ENCODE measurements around the gene ZFP92.
"Not testable (repeated sequence)": the region's sequence is repeated elsewhere in the genome, so short reads cannot be mapped to it uniquely, and the experiment has no call there.

Gene ZFP92

DNA sequence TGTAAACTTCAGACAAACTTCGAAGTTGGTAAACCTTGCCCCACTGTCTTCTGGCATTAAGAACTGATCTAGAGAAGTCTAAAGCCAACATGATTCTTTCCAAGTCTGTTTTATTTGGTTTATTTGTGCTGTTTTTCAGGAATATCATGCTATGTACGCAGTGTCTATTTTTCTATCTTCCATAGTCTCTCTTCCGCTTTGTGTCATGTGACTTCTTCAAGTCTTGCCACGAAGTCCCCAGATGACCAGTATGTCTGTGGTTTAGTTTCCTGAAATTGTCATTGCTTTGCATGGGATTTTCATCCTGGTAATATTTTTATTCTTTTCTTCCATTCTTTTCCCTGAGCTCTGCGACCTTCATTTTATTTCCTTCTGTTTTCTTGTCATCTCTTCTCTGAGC, 25.2 kb upstream of the ZFP92 start:
- DNase-seq (ENCODE audit: low read depth in 3 of 3, low spot score in 1 of 3), result no peak

DNA sequence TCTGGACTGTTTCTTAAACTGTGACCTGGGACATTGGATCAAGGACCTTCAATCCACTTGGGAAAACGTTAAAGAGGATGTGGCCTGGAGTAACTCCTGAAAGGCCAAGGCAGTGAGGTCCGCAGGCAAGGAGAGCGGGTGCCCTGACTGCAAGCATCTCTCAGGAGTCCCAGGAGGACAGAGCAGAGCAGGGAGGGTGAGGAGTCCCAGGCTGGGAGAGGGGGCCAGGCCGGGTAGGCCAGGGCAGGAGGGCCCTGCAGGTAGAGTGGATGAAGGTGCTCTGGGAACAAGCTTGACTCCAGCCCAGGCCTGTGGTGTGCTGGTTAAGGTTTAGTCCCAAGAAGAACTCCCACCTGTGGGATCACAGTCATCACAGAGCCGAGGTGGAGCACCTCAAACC, 23.9 kb upstream of the ZFP92 start:
- DNase-seq (ENCODE audit: low read depth in 3 of 3, low spot score in 1 of 3), result no peak

DNA sequence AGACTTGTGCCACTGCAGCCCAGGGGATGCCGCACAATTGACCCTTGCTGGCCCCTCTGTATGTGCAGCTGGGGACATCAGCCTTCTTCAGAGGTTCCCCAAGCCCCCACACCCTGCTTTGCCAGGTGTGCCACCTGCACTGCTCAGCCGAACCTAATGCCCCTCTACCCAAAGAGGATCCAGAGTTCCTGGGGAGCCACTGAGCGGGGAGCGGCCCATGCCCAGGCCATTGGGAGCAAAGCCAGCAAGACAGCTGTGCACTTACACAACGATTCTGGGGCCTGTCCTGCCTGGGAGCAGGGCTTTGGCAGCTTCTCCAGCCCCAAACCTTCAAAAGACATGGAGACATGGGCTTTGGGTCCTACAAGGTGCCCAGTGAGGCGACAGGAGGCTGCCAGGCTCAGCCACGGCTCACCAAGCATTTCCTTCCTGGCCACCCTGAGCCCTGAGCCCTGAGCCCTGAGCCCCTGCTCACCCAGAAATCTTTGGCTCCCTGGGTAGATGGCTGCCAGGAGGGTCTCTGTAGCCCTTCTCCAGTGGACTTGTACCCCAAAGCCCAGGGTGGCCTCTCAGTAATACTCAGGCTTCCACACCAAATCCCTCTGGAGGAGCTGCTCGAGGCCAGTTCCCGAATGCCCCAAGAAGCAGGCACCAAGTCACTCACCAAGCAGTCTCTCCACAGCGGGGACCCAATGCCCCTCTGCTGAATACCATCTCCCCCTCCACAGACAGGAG, 23.1 kb upstream of the ZFP92 start:
- no peak for DNase-seq (ENCODE audit: low read depth in 3 of 3, low spot score in 1 of 3)

DNA sequence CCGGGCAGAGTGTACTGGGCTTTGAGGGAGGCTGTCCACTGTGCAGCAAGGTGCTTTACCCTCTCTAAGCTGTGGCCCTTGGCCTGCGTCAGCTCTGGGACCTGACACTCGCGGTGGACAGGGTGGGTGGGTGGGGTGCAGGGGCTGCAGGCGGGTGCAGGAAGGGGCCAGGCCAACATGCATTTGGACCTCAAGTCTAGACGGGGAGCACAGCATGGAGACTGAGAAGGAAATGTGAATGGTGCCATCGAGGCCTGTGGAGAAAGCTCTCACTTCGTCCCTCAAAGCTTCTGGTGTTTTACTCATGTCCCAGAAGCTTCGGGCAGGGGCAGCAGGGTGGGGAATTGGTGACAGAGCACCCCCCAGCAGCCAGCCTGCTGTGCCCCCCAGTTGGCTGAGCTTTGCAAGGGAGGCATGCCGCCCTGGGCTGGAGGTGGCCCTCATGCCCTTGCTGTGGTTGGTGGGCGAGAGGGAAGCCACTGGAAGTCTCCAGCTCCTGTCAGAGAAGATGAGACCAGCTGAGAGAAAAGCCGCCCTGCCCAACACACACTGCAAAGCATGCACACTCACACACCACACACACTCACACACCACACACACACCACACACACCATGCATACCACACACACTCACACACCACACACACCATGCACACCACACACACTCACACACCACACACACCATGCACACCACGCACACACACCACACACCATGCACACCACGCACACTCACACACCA, 22.4 kb upstream of the ZFP92 start:
- no peak for DNase-seq (ENCODE audit: low read depth in 3 of 3, low spot score in 1 of 3)

DNA sequence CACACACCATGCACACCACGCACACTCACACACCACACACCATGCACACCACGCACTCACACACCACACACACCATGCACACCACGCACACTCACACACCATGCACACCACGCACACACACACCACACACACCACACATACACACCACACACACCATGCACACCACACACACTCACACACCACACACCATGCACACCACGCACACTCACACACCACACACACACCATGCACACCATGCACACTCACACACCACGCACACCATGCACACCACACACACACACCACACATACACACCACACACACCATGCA, 21.9 kb upstream of the ZFP92 start:
- not testable (repeated sequence) for DNase-seq (ENCODE audit: low read depth in 3 of 3, low spot score in 1 of 3)

DNA sequence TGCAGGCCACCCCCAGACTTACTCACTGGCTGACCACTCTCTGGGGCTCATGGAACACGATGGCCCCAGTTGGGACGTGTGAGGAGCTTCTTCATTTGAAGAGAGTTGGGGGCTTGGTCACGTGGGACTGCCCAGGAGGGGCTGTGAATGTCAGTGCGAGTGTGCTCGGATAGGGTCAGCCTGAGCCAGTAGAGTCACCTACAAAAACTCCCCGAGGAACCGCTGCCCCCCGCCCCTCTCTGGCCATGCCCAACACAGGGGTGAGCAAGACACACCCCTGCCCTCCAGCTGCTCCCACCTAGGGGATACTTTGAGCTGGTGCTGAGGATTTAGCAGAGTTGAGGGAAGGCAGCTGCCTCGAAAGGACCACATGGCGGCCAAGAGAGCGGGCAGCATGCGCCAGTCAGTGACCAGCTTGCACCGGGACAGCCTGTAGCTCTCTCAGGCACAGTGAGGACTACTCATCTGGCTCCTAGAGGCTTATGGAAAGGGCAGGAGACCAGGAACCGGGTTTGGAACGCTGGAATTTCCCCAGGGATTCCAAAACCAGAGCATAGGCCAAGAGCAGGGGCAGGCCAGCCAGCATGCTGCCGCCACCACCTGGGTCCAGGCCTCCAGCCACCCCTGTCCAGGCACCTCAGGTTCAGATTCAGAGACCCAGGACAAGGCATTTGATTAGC, 18.5 kb upstream of the ZFP92 start:
- no peak for DNase-seq (ENCODE audit: low read depth in 3 of 3, low spot score in 1 of 3)

DNA sequence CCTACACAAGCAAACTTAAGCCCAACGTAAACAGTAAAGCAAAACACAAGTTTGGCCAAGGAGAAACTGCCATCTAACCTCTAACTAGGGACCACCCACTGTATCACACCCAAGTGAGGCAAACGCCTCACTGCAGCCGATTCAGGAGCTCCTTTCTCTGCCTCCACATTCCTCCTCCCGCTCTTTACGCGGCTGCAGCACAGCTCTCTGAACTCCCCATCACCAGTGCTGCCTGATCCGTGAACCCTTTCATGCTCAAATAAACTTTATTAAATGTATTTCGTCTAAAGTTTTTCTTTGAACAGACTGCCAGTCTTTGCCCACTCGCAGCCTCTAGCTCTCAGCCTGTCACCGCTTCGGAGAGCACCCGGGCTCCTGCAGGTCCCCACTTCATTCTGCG, 16.7 kb upstream of the ZFP92 start:
- no peak for DNase-seq (ENCODE audit: low read depth in 3 of 3, low spot score in 1 of 3)

DNA sequence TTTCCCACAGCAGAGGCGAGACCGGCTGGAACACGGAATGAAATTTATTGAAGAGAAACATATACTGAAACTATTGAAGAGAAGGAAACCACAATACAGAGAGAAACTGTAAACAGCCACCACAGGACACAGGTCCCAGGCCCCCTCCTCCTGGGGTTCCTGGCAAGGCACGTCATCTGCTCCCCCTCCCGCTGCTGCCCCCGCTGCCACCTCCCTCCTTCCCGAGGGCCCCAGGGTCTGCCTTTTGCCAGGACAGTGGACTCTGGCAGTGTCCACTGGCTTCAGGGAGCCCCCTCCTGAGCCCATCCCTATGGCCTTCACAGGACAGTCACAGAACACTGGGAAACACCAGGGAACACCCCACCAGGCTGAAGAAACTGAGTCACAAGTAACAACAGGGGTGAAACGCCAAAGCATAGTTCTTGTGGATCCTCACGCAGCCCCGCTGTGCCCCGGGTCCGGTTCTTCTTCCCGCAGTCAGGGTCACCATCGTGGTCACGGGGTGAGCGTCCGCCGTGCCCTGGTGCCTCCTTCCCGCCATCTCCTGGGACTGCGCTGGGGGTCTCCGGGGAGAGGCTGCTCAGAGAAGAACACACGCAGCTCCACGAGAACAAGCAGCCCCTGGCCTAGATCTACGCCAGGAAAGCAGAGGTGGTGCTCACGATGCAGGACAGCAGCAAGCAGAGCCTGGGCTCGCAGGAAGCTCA, 15.5 kb upstream of the ZFP92 start:
- DNase-seq (ENCODE audit: low read depth in 3 of 3, low spot score in 1 of 3), result no peak

DNA sequence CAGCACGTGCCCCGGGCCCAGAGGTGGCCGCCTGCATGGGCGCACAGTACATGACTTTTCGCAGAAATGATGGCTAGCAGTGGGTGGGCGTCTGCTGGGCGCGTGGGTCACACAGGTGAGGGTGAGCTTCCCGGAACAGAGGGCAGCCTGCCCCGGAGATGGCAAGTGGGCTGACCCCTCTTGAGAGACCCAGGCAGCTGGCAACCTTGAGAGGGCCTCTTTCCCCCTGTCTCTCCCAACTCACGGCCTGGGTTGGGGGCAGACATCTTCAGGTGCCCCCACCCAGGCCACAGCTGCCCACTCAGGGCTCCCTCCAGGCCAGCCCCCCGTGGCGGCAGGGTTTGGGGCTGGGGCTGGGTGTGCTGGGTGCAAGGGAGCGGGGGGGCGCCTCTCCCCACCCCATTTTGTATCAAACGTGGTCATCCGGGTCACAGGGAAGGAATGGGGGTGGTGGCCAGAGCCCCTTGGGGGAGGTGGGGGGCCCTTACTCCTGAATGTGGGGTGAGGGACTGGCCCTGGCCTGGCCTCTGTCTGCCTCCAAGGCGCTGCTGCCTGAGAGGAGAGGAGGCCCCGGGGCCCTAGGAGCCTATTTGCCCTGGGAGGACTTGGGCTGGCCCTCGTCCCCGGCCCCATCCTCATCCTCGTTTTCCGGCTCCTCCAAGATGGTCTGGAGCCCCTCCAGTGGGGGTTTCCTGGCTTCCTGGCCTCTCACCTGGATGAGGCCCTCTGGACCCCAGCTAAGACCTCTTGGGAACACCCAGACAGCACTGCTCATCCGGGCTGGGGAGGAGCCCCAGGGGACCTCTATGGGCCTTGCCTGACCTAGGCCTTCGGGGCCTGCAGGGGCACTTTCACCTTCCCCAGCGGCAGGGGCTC, 14.7 kb upstream of the ZFP92 start:
- no peak for DNase-seq (ENCODE audit: low read depth in 3 of 3, low spot score in 1 of 3)

DNA sequence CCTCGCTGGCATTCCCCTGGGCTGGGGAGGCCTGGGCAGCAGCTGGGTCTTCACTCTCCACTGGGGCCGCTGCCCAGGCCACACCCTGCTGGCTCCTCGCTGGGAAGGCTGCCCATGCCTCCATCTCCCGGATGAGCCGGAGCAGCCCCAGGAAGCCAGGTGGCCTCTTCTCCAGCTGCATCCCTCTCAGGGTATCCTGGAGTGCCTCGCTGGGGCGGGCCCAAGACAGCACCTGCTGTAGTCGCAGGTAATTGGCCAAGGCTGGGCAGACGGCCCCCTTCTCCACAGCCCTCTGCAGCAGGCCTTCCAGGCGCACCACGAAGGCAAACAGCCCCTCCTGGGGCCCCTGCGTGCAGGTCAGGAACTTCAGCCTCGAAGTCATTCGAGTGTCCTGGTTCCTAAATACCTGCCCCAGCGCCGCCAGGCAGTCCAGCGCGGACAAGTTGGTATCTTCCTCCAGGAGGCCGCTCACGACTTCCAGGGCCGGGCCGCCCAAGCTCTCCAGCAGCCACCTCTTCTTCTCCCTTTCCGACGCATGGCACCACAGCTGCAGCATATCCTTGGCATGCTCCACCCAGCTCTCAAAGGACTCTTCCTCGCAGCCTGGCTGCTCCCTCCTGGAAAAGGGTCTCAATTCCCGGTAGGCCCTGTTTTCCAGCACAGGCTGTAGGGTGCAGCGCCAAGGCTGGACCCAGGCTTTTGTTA, 13.9 kb upstream of the ZFP92 start:
- DNase-seq (ENCODE audit: low read depth in 3 of 3, low spot score in 1 of 3), result no peak

DNA sequence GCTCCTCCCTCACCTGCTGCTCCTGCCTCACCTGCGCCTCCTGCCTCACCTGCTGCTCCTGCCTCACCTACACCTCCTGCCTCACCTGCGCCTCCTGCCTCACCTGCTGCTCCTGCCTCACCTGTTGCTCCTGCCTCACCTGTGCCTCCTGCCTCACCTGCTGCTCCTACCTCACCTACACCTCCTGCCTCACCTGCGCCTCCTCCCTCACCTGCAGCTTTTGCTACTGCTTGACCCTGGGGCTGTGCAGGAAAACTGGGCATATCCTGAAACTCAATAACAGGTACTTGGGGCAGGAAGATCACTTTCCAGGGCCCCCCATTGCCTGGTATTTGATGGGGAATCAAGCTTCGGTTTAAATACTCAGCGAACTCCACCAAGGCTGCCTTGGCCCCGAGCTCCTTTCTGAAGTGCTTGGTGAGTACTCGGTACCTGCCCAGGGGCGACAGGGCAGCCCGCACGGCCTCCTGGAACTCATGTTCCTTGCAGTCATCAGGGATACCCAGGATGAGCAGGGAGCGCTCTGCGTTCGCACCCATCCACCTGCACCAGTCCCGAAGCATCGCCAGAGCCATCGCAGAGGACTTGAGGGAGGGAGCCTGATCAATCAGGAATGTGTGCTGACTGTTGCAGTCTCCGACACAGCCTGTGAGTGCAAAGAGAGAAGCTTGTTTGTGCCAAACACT, 12.9 kb upstream of the ZFP92 start:
- DNase-seq (ENCODE audit: low read depth in 3 of 3, low spot score in 1 of 3), result no peak

DNA sequence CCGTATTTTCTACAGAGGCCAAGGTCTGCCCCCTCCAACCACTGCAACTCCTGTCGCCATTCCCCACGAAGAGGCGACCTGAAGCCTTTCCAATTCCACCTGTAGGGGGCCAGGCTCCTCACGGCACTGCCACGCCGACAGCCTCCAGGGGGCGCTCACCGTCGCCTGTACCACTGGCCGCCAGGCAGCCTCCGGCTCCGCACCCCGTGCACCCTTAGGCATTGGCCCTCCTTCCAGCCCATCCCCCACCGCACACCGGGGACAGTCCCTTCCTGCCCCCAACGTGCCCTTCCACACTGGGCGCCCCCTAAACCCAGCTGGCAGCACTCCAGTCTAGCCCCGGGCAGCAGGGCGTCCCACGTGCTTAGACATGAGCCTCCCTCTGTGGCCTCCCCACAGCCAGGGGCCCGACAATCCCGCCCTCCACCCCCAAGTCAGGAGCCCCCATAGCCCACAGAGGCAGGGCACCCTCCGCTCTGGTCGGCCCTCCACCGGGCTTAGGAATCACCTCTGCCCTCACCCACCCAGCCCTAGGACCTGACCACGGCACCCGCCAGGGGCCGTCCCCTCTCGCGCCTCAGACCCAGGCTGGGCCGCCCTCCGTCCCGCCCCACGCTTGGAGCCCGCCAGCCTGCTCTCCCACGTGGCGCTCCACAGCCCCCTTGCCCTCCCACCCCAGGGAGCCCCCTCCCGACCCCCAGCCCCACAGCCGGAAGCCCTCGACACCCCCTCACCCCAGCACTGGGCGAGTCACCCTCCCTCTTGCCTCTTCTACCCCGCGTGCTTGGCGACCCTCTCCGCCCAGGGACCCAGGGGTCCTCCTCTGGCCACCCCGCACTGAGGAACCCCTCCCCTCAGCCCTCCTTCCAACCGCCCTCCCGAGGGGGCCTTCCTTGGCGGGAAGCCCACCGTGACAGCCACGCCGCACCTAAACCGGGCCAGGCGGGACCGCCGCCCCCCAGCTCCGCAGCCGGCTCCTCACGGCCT, 10.8 kb upstream of the ZFP92 start:
- DNase-seq (ENCODE audit: low read depth in 3 of 3, low spot score in 1 of 3), result peak in 2 of 3 donors; percentile 16 to 35

DNA sequence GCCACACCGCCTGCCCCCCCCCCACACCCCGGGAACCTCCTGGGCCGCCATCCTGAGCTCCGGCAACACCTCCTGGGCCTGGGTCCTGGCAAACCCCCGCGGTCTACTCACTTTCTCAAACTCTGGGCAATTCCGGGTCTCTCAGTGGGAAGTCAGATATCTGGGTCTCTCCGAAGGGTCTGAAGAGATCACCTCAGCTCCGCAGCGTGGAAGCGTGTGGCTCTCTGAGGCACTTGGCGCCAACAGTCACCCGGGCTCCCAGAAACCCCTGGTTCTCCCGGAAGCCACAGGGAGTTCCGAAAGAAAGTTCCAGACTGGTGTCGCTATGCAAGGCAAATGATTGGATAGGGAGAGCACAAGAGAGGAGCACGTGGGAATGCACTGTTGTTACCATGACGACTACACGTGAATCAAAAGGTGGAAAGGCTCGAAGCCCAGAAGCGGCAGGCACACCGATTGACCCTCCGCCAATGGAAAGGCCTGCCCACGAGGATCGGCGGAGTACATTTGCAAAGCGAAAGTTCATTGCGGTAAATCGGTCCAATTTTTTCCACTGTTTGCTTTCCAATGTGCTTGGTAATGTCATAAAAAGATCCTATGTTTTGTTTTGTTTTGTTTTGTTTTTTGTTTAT, 10.0 kb upstream of the ZFP92 start, which contains the start of gene PNMA6E:
TSS of gene PNMA6E (minus strand) at position 218 of the 632 bp plus-strand sequence. CDS start 2,501 bp downstream, outside the sequence.
- DNase-seq (ENCODE audit: low read depth in 3 of 3, low spot score in 1 of 3), result no peak

DNA sequence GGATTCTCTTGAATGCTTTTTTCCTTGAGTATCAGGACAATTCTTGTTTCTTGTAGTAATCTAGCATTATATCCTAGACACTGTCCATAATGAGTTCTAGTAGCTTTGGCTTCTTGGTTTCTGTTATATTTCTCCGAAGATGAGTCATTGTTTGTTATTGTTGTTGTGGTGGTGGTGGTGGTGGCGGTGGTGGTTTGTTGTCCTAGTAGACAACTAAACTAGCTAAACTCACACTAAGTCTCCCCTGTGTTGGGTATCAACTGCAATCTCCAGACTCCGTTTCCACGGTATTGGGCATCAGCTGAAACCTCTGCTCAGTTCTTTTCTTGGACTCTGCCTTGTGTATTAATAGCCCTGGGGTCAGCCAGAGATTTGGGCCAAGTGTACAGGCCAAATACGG, 6.9 kb upstream of the ZFP92 start:
- DNase-seq (ENCODE audit: low read depth in 3 of 3, low spot score in 1 of 3), result not testable (repeated sequence)

DNA sequence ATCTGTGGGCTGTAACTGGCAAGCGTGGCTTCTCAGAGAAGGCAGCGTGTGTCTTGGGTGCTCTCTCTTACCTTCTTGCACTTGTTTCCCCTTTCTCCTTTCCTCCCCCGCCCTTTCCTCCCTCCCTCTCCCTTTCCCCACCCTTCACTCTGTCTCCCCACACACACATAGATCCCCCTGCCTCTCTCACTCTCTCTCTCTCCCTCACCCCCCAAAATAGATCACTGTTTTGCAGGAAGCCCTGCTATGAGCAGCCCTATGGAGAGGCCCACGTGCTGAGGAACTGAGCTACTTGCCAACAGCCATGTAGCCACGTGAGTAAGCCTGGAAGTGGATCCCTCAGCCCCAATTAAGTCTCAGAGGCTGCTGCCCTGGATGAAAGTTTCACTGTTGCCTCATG, 5.8 kb upstream of the ZFP92 start:
- DNase-seq (ENCODE audit: low read depth in 3 of 3, low spot score in 1 of 3), result no peak

DNA sequence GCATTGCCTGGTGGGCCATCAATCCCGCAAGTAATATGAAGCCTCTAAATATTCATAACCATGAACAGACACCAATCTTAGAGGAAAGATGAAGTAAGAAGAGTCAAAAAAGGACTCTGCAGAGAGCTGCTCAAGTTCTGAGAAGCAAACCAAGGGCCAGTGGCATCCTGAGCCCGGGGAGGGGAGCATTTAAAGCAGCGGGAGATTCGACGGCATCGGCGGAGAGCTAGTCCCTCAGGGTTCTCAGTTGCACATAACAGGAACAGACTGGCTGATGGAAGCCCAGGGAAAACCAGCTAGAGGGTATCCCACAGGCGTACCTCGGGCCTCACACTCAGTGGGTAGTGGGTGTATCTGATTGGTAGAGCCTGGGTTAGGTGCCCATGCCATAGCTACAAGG, 5.3 kb upstream of the ZFP92 start:
- DNase-seq (ENCODE audit: low read depth in 3 of 3, low spot score in 1 of 3), result no peak

DNA sequence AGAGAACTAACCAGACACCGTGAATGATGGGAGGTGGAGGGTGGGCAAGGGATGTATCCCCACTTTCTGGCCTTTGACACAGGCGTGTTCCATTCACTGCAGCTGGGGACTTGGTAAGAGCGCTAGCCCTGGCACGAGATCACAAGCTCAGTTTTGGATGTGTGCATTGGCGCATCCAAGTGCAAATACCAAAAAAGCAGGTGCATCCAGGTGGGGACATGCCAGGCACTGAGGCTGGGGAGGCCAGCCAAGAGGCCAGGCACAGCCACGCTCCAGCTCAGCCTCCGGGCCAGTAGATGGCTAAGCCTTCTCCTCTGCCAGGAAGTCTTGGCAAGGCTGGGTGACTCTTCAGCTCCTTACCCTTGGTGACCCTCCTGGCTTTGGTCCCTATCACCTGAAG, 4.4 kb upstream of the ZFP92 start:
- no peak for DNase-seq (ENCODE audit: low read depth in 3 of 3, low spot score in 1 of 3)

DNA sequence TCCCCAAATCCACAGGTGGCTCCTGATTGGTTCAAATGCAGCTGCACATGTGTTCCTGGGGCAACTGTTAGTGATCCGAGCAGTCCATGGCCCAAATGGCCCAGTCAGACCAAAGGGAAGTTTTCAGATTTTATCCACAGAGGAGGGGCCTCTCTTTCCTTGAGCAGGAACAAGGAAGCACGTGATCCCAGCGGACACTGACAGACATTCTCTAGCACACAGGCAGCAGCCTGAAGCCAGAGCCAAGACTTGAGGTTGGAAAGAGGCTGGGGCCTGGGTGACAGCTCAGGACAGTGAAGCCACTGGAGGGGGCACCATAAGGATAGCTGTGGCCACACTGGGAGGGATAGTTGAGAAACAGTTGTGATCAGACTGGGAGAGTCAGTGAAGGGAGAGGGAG, 3.5 kb upstream of the ZFP92 start:
- DNase-seq (ENCODE audit: low read depth in 3 of 3, low spot score in 1 of 3), result no peak
